HPDE6-E6E7 (cell line): ENCODE measurements around the gene DERA.

ENCODE experiments used
- DNase-seq: peaks from one replicate; pipeline ENCODE4 v3.0.0; 2011; ENCODE audit warnings: missing footprints; ENCODE audit errors: extremely low spot score

DERA gene

GRCh38 chr12:16074894-16075293 lies 163.8 kb downstream of the DERA start:
- DNase-seq: no peak

DNA sequence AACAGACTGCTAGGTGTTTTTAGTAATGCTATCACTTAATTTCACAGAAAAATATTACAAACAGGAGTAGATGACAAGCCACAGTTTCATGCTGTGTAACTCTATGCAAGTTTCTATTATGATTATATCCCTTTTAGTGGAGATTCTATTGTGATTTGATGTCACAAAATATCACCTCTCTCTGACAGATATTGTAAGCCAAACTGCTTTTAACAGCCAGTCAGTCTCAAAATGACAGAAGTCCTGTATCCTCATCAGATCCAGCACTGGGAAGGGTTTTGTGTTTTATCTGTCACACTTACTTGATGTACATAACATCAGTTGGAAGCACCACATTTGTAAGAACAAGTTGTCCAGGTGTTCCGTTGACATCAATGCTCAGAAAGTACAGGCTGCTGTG lies 164.8 kb downstream of the DERA start:
- DNase-seq: no peak

GRCh38 chr12:16076557-16076956 lies 165.4 kb downstream of the DERA start:
- peak; percentile 32 for DNase-seq

DNA sequence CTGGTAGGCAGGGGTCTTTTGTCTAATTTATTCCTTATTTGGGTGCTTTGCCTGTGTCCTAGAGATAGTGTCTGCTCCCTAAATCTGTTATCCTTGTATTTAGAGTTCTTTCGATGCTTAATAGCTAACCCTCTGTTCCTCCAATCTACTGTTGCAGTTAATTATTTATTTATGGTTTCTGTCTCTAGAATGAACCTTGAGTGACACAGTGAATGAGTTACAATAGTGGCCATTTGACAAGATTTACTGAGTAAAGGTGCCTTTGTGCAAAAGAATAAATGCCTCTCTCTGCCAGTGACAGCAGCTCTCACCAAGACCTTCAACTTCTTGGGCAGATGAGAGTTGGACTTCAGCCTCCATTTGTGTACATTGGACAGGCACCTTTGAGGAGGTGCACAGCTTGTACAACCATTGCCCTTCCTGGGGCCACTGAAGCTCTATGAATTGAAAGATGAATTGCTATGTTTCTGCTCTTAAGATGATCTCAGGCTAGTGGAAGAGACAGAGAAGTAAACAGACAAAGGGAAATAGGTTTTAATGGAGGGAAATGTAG lies 165.9 kb downstream of the DERA start:
- no peak for DNase-seq

- no peak for DNase-seq
These were observed 175.3 kb downstream of the DERA start for GRCh38 chr12:16086462-16086861.

DNA sequence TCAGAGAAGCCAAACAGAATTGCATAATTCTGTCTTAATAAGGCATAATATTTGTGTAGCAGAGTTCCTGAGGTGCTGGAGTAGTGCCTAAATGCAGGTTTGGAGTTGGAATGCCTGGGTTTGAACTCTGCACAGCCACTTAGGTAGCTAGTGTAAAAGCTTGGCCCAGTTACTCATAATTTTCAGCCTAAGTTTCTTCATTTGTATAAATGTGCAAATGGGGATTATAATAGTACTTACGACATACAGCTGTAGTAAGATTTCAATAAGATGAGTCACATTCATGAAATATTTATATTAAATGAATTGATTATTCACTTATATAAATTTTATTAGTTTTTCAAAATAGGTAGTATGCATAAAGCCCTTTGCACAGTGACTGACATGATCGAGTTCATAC lies 175.8 kb downstream of the DERA start:
- no peak for DNase-seq
